GM21381 (cell line): Measurements from ENCODE around the gene LEUTX.
"Not testable (repeated sequence)": the region's sequence is repeated elsewhere in the genome, so short reads cannot be mapped to it uniquely, and the experiment has no call there.

Experiments
- ATAC-seq: cut with Tn5 transposase; IDR thresholded peaks from one replicate; pipeline ENCODE4 v1.9.1; 2021; ENCODE audit warnings: mild to moderate bottlenecking, moderate library complexity; ENCODE audit not compliant: unreplicated experiment

Gene LEUTX

DNA sequence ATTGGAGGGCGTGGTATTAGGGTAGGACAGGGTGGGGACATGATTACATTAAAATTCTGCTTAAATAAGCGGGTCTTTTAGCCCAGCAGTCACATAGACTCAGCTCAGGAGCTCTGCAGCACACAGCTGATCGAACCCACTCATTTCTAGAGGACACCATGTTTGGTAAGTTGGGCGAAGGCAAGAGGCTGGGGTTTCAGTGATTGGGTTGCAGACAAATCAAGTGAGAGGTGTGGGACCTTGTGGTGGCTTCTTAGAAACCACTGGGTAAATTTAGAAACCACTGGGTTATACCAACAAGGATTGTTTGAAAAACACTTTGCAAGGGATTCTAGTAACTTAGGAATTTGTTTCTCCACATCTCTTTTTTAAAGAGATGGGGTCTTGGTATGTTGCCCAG is at the start of gene LEUTX:
LEUTX (plus strand) TSS at position 92 of the 400 bp plus-strand sequence; CDS start at position 159, 67 bp downstream.
- ATAC-seq, result no peak

- no peak for ATAC-seq
Observed at GRCh38 chr19:39729594-39729993, 49.1 kb upstream of the LEUTX start.

DNA sequence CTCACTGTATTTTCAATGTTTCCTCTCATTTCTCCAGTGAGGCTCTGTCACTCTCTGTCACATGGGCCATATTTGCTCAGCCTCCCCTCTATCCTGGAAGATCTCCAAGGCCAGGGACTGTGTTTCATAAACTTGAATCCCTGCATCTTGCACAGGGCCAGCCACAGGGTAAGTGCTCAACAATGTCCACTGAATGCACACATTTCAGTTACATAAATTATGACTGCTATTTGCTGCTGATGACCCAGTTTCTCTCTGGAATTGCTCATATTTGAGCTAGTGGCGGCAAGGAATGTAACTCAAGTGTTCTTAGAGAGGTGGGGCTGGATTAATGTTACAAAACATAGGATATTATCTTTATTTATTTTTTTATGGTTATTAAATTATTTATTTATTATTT is 47.0 kb upstream of the LEUTX start:
- no peak for ATAC-seq

GRCh38 chr19:39733841-39734240 is 44.8 kb upstream of the LEUTX start:
- no peak for ATAC-seq

GRCh38 chr19:39735688-39736087 is 43.0 kb upstream of the LEUTX start:
- ATAC-seq, result no peak

GRCh38 chr19:39736088-39736487 is 42.6 kb upstream of the LEUTX start:
- ATAC-seq, result no peak

GRCh38 chr19:39737351-39737750 is 41.3 kb upstream of the LEUTX start:
- no peak for ATAC-seq

DNA sequence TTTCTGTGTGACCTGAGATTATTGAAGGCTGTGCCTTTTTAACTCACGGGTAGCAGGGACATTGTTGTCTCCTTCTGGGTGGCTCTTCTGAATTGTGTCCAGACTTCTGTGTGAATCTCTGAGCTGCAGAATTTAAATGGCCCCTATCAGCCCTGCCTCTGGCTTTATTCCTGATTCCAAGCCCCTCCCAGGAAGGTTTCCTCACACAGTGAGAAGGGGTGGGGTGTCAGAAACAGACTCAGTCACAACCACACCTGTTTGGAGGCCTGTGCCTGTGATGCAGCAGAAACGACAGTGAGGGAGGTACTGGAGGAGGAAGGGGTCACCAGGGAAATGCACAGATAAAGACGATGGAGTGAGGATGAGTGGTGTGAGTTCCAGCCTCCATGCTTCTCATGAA is 40.8 kb upstream of the LEUTX start, which contains the start of gene CLC:
CLC (minus strand) TSS at position 139 of the 400 bp plus-strand sequence; CDS start at position 62, 77 bp downstream.
- no peak for ATAC-seq

- ATAC-seq, result no peak
Observed at GRCh38 chr19:39738814-39739213, 39.8 kb upstream of the LEUTX start.

- ATAC-seq, result no peak
Observed at GRCh38 chr19:39740395-39740794, 38.3 kb upstream of the LEUTX start.

GRCh38 chr19:39745643-39746042 is 33.0 kb upstream of the LEUTX start:
- ATAC-seq, result no peak

DNA sequence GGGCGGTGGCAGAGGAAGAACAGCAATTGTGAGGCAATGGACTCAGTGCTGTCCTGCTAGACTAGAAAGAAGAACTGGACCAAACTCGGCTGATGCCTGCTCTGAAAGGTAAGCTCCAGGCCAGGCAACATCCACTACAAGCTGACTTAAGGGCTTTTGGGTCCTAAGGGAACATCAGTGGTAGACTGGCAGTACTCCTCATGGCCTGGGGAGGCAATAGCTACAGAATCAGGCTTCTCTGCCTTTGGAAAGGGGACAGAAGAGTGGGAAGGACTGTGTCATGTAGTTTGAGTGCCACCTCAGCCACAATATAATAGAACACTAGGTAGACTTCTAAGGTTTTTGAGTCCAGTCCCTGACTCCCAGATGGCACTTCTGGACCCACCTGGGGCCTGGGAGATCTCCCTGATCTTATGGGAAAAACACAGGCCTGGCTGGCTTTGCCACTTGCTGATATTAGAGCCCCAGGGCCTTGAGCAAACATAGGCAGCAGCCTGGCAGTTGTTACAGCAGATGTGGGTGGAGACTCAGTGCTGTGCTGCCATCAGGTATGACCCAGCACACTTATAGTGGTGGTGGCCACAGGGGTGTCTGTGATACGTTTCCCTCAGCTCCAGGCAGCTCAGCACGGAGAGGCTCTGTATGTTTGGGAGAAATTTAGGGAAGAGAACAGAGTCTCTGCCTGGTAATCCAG is 31.7 kb upstream of the LEUTX start:
- ATAC-seq, result no peak

- ATAC-seq, result no peak
Observed at GRCh38 chr19:39749981-39750380, 28.7 kb upstream of the LEUTX start.

DNA sequence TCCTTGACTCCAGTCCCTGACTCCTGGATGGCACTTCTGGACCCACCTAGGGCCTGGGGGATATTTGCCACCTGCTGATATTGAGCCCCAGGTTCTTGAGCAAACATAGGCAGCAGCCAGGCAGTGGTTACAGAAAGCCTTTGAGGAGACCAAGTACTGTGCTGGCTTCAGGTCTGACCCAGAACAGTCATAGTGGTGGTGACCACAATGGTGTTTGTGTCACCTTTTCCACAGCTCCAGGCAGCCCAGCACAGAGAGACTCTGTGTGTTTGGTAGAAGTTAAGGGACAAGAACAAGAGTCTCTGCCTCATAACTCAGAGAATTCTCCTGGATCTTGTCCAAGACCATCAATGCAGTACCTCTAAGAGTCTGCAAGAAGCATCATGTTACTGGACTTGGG is 26.3 kb upstream of the LEUTX start:
- ATAC-seq, result no peak

- no peak for ATAC-seq
Observed at GRCh38 chr19:39752795-39753194, 25.9 kb upstream of the LEUTX start.

- no peak for ATAC-seq
Observed at GRCh38 chr19:39754544-39754943, 24.1 kb upstream of the LEUTX start.

DNA sequence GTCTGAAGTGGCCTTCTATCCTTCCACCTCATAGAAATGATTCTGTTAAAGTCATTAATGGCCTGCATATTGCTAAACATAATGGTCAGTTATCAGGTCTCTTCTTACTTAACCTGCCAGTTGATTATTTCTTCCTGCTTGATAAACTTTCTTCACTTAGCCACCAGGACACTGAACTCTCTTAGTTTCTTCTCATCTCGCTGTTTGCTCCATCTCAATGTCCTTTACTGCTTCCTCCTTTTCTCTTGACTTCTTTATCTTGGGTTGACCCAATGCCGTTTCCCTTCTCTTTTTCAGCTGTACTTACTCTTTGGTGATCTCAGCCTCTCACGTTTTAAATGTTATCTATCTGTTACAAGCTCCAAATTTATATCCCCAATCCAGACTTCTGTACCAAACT is 23.7 kb upstream of the LEUTX start:
- ATAC-seq, result no peak

- no peak for ATAC-seq
Observed at GRCh38 chr19:39759457-39760184, 19.0 kb upstream of the LEUTX start.

DNA sequence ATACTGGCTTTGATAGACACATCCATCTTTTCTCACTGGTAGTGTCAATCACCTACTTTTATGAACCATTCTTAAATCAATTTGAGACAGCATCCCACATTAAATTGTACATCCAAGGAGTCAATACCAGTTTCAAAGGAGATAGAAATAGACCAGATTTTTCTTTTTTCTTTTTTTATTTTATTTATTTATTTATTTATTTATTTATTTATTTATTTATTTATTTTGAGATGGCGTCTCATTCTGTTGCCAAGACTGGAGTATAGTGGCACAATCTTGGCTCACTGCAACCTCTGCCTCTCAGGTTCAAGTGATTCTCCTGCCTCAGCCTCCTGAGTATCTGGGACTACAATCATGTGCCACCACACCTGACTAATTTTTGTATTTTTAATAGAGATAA is 16.8 kb upstream of the LEUTX start:
- not testable (repeated sequence) for ATAC-seq

DNA sequence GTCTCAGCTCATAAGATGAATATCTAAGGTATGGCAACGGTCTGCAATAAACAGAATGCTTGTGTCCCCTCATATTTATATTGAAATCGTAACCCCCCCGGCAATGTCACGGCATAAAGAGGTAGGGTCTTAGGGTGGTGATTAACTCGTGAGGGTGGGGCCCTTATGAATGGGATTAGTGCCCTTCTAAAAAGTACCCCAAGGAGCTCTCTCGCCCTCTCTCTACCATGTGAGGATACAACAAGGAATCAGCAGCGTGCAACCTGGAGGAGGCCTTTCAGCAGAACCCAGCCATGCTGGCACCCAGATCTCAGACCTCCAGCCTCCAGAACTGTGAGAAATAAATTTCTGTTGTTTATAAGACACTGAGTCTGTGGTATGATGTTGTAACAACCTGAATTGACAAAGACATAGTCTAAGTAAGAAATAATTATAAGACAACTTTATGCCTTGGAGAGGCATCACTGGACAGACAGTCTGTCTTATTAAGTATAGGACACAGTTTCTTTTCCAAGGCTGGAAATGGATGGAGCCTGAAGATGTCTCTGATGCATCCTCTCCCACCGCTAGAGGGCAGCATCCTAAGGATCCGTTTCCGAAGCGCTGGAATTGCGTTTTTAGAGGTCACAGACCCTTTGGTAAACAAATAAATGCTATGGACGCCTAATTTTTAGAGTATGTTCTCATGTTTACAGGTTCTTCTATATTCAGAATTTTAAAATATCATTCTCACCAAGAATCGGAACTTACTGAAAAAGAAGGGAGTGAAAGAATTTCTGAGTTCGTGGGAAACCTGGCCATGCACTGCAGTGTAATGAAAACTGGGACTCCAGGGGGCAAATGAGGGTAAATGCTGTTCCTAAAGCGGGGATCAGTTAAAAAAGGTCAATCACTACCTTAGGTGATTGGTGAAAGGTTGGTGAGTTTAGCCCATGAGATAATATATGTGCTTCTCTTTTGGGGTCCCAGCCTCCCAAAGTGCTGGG is 13.3 kb upstream of the LEUTX start:
- no peak for ATAC-seq

DNA sequence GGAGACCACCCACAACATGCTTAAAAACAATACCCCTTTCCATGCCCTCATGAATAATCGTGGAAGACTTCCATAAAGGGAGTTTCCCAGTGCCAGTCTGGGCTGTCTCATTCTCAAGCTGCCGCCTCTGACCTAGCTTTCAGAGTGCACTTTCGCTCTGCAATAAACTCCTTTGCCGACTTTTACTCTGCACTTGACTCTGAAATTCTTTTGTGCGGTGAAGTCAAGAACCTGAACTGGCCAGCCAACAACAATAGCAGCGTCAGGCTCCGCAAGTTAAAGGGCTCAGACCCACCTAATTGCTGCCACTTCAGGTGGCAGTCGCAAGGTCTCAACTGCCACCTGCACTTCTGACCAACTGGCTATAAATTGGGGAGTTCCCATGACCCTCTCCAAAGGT is 10.3 kb upstream of the LEUTX start:
- ATAC-seq, result no peak
